GM23338 (cell line): Measurements from ENCODE around the gene GNA12.

Source experiments
- CREB1 ChIP-seq: fragments of 250-450 bp; sonication (Bioruptor Pico); IDR thresholded peaks from 2 replicates; pipeline ENCODE4 v1.5.0; 2020; ENCODE audit warnings: low read depth, mild to moderate bottlenecking, moderate library complexity
- CTCF ChIP-seq, 2 experiments: fragments of 200-600 bp in 1 of 2; sonication (generic) in 1 of 2; conservative IDR thresholded peaks; 2 replicates each; pipeline versions ENCODE4 v1.5.1 to v1.6.1; 2016 to 2017; ENCODE audit warnings: antibody characterized with exemption in 2 of 2, low read depth in 2 of 2, mild to moderate bottlenecking in 2 of 2, moderate library complexity in 1 of 2
- ETS1 ChIP-seq: IDR thresholded peaks from 2 replicates; pipeline ENCODE4 v1.6.1; 2016; ENCODE audit warnings: antibody characterized with exemption
- EZH2 ChIP-seq: fragments of 200-600 bp; sonication (generic); IDR thresholded peaks from one replicate; pipeline ENCODE4 v1.8.0; 2017; ENCODE audit warnings: antibody characterized with exemption, mild to moderate bottlenecking, low read depth; ENCODE audit not compliant: unreplicated experiment
- EZH2phosphoT487 ChIP-seq: fragments of 200-600 bp; sonication (generic); IDR thresholded peaks from one replicate; pipeline ENCODE4 v1.8.1; 2018; ENCODE audit warnings: antibody characterized with exemption; ENCODE audit not compliant: unreplicated experiment
- NANOG ChIP-seq: IDR thresholded peaks from 2 replicates; pipeline ENCODE4 v1.6.1; 2016; ENCODE audit warnings: antibody characterized with exemption, borderline replicate concordance
- POLR2AphosphoS5 ChIP-seq: IDR thresholded peaks from 2 replicates; pipeline ENCODE4 v1.6.1; 2016; ENCODE audit warnings: antibody characterized with exemption, low read depth
- REST ChIP-seq: IDR thresholded peaks from one replicate; pipeline ENCODE4 v1.6.1; 2018; ENCODE audit warnings: antibody characterized with exemption; ENCODE audit not compliant: unreplicated experiment
- ZNF331 ChIP-seq: fragments of 250-450 bp; sonication (Bioruptor Pico); IDR thresholded peaks from 2 replicates; pipeline ENCODE4 v1.5.0; 2020; ENCODE audit warnings: low read depth, mild to moderate bottlenecking, moderate library complexity

- TF ChIP-seq POLR2AphosphoS5, result no peak
- no peak for TF ChIP-seq EZH2phosphoT487
- no peak for TF ChIP-seq REST
- TF ChIP-seq EZH2, result no peak
- no peak for TF ChIP-seq CTCF (conservative IDR thresholded peaks at IDR 0.05; ENCODE audit: low read depth in 2 of 2)
- TF ChIP-seq CREB1, result no peak
- no peak for TF ChIP-seq ZNF331 (CRISPR knock-in tag)
- no peak for TF ChIP-seq NANOG
- TF ChIP-seq ETS1, result no peak
These were observed 79.5 kb downstream of the GNA12 start for GRCh38 chr7:2764621-2765020.
